Measurements from ENCODE around the gene UTP25.
"Not testable (repeated sequence)": the region's sequence is repeated elsewhere in the genome, so short reads cannot be mapped to it uniquely, and the experiment has no call there.

The UTP25 gene

GRCh38 chr1:209790286-209791193, 37.2 kb upstream of the UTP25 start:
- Histone ChIP-seq H3K4me3 (ENCODE audit: low read length in 2 of 2) (no peak overlapping the region), H3K36me3 (ENCODE audit: control insufficient read depth in 2 of 2, insufficient read depth in 2 of 2, low read length in 2 of 2) (no peaks in the 10 kb centered on the region), H3K27me3 (ENCODE audit: control insufficient read depth in 1 of 2, insufficient read depth in 2 of 2, low read length in 2 of 2) (no peaks in the 10 kb centered on the region), H3K4me1 (ENCODE audit: control insufficient read depth, insufficient read depth, low read length) (peaks cover 16% of the 10 kb centered on the region), H3K9ac (ENCODE audit: low read length in 2 of 2) (no peak overlapping the region), H3K9me3 (ENCODE audit: control insufficient read depth in 2 of 2, low read length in 2 of 2) (no peaks in the 10 kb centered on the region), H3K27ac (ENCODE audit: low read length) (no peak overlapping the region)

GRCh38 chr1:209791920-209792319, 35.9 kb upstream of the UTP25 start:
- H3K36me3 ChIP-seq (ENCODE audit: control insufficient read depth in 2 of 2, insufficient read depth in 2 of 2, low read length in 2 of 2), result no peaks in the 10 kb centered on the region
- H3K9ac ChIP-seq (ENCODE audit: low read length in 2 of 2), result no peak overlapping the region
- H3K4me1 ChIP-seq (ENCODE audit: control insufficient read depth, insufficient read depth, low read length), result peaks cover 14% of the 10 kb centered on the region
- H3K9me3 ChIP-seq (ENCODE audit: control insufficient read depth in 2 of 2, low read length in 2 of 2), result no peaks in the 10 kb centered on the region
- no peak overlapping the region for H3K4me3 ChIP-seq (ENCODE audit: low read length in 2 of 2)
- H3K27me3 ChIP-seq (ENCODE audit: control insufficient read depth in 1 of 2, insufficient read depth in 2 of 2, low read length in 2 of 2), result no peaks in the 10 kb centered on the region
- no peak overlapping the region for H3K27ac ChIP-seq (ENCODE audit: low read length)

GRCh38 chr1:209793711-209794110, 34.1 kb upstream of the UTP25 start:
- not testable (repeated sequence) for H3K27me3 ChIP-seq (ENCODE audit: control insufficient read depth in 1 of 2, insufficient read depth in 2 of 2, low read length in 2 of 2); H3K9ac ChIP-seq (ENCODE audit: low read length in 2 of 2); H3K4me1 ChIP-seq (ENCODE audit: control insufficient read depth, insufficient read depth, low read length); H3K36me3 ChIP-seq (ENCODE audit: control insufficient read depth in 2 of 2, insufficient read depth in 2 of 2, low read length in 2 of 2); H3K9me3 ChIP-seq (ENCODE audit: control insufficient read depth in 2 of 2, low read length in 2 of 2); H3K4me3 ChIP-seq (ENCODE audit: low read length in 2 of 2); H3K27ac ChIP-seq (ENCODE audit: low read length)

- Histone ChIP-seq H3K27ac (ENCODE audit: low read length) (no peak overlapping the region), H3K9ac (ENCODE audit: low read length in 2 of 2) (no peak overlapping the region), H3K4me1 (ENCODE audit: control insufficient read depth, insufficient read depth, low read length) (peaks cover 4% of the 10 kb centered on the region), H3K36me3 (ENCODE audit: control insufficient read depth in 2 of 2, insufficient read depth in 2 of 2, low read length in 2 of 2) (no peaks in the 10 kb centered on the region), H3K27me3 (ENCODE audit: control insufficient read depth in 1 of 2, insufficient read depth in 2 of 2, low read length in 2 of 2) (no peaks in the 10 kb centered on the region), H3K9me3 (ENCODE audit: control insufficient read depth in 2 of 2, low read length in 2 of 2) (no peaks in the 10 kb centered on the region), H3K4me3 (ENCODE audit: low read length in 2 of 2) (no peak overlapping the region)
These were observed 29.7 kb upstream of the UTP25 start for GRCh38 chr1:209797978-209798639.

GRCh38 chr1:209800984-209801834, 26.6 kb upstream of the UTP25 start:
- Histone ChIP-seq H3K4me3 (ENCODE audit: low read length in 2 of 2) (no peak overlapping the region), H3K4me1 (ENCODE audit: control insufficient read depth, insufficient read depth, low read length) (peaks cover 7% of the 10 kb centered on the region), H3K9me3 (ENCODE audit: control insufficient read depth in 2 of 2, low read length in 2 of 2) (no peaks in the 10 kb centered on the region), H3K27ac (ENCODE audit: low read length) (no peak overlapping the region), H3K36me3 (ENCODE audit: control insufficient read depth in 2 of 2, insufficient read depth in 2 of 2, low read length in 2 of 2) (no peaks in the 10 kb centered on the region), H3K9ac (ENCODE audit: low read length in 2 of 2) (no peak overlapping the region), H3K27me3 (ENCODE audit: control insufficient read depth in 1 of 2, insufficient read depth in 2 of 2, low read length in 2 of 2) (peaks cover 0 to 4% of the 10 kb centered on the region in 2 donors)

- Histone ChIP-seq H3K9me3 (ENCODE audit: control insufficient read depth in 2 of 2, low read length in 2 of 2) (no peaks in the 10 kb centered on the region), H3K9ac (ENCODE audit: low read length in 2 of 2) (no peak overlapping the region), H3K4me1 (ENCODE audit: control insufficient read depth, insufficient read depth, low read length) (peaks cover 9% of the 10 kb centered on the region), H3K27me3 (ENCODE audit: control insufficient read depth in 1 of 2, insufficient read depth in 2 of 2, low read length in 2 of 2) (peaks cover 0 to 4% of the 10 kb centered on the region in 2 donors), H3K4me3 (ENCODE audit: low read length in 2 of 2) (no peak overlapping the region), H3K27ac (ENCODE audit: low read length) (no peak overlapping the region), H3K36me3 (ENCODE audit: control insufficient read depth in 2 of 2, insufficient read depth in 2 of 2, low read length in 2 of 2) (no peaks in the 10 kb centered on the region)
These were observed 25.5 kb upstream of the UTP25 start for GRCh38 chr1:209802117-209802779.

- no peak overlapping the region for H3K9ac ChIP-seq (ENCODE audit: low read length in 2 of 2)
- H3K9me3 ChIP-seq (ENCODE audit: control insufficient read depth in 2 of 2, low read length in 2 of 2), result no peaks in the 10 kb centered on the region
- peaks cover 9% of the 10 kb centered on the region for H3K4me1 ChIP-seq (ENCODE audit: control insufficient read depth, insufficient read depth, low read length)
- H3K27ac ChIP-seq (ENCODE audit: low read length), result no peak overlapping the region
- peaks cover 0 to 4% of the 10 kb centered on the region in 2 donors for H3K27me3 ChIP-seq (ENCODE audit: control insufficient read depth in 1 of 2, insufficient read depth in 2 of 2, low read length in 2 of 2)
- H3K36me3 ChIP-seq (ENCODE audit: control insufficient read depth in 2 of 2, insufficient read depth in 2 of 2, low read length in 2 of 2), result no peaks in the 10 kb centered on the region
- H3K4me3 ChIP-seq (ENCODE audit: low read length in 2 of 2), result no peak overlapping the region
These were observed 25.0 kb upstream of the UTP25 start for GRCh38 chr1:209802780-209803152.

GRCh38 chr1:209803568-209803967, 24.2 kb upstream of the UTP25 start:
- H3K4me1 ChIP-seq (ENCODE audit: control insufficient read depth, insufficient read depth, low read length), result peaks cover 12% of the 10 kb centered on the region
- H3K9ac ChIP-seq (ENCODE audit: low read length in 2 of 2), result no peak overlapping the region
- H3K27ac ChIP-seq (ENCODE audit: low read length), result no peak overlapping the region
- H3K36me3 ChIP-seq (ENCODE audit: control insufficient read depth in 2 of 2, insufficient read depth in 2 of 2, low read length in 2 of 2), result no peaks in the 10 kb centered on the region
- H3K9me3 ChIP-seq (ENCODE audit: control insufficient read depth in 2 of 2, low read length in 2 of 2), result no peaks in the 10 kb centered on the region
- H3K27me3 ChIP-seq (ENCODE audit: control insufficient read depth in 1 of 2, insufficient read depth in 2 of 2, low read length in 2 of 2), result peaks cover 0 to 4% of the 10 kb centered on the region in 2 donors
- H3K4me3 ChIP-seq (ENCODE audit: low read length in 2 of 2), result no peak overlapping the region

GRCh38 chr1:209805341-209805781, 22.4 kb upstream of the UTP25 start:
- peaks cover 12% of the 10 kb centered on the region for H3K4me1 ChIP-seq (ENCODE audit: control insufficient read depth, insufficient read depth, low read length)
- H3K4me3 ChIP-seq (ENCODE audit: low read length in 2 of 2), result peak overlapping the region in 1 of 2 donors; percentile 69
- H3K36me3 ChIP-seq (ENCODE audit: control insufficient read depth in 2 of 2, insufficient read depth in 2 of 2, low read length in 2 of 2), result no peaks in the 10 kb centered on the region
- H3K27me3 ChIP-seq (ENCODE audit: control insufficient read depth in 1 of 2, insufficient read depth in 2 of 2, low read length in 2 of 2), result peaks cover 0 to 4% of the 10 kb centered on the region in 2 donors
- no peak overlapping the region for H3K27ac ChIP-seq (ENCODE audit: low read length)
- H3K9me3 ChIP-seq (ENCODE audit: control insufficient read depth in 2 of 2, low read length in 2 of 2), result no peaks in the 10 kb centered on the region
- H3K9ac ChIP-seq (ENCODE audit: low read length in 2 of 2), result no peak overlapping the region
